HEK293 (cell line): ENCODE results near the gene SLC51A.

Experiments used
- BCL11A ChIP-seq: fragments of 450-650 bp; formaldehyde crosslinking; IDR thresholded peaks from 2 replicates; pipeline ENCODE4 v1.5.1; 2016; ENCODE audit warnings: low read depth, missing biosample characterization, missing genetic modification characterization
- GLI4 ChIP-seq: fragments of 450-650 bp; formaldehyde crosslinking; IDR thresholded peaks from 2 replicates; pipeline ENCODE4 v1.5.1; 2016; ENCODE audit warnings: missing biosample characterization, missing genetic modification characterization
- ZBTB7A ChIP-seq: fragments of 450-650 bp; formaldehyde crosslinking; IDR thresholded peaks from 2 replicates; pipeline ENCODE4 v1.5.1; 2016; ENCODE audit warnings: low read depth, missing biosample characterization, missing genetic modification characterization
- ZBTB8A ChIP-seq: fragments of 450-650 bp; formaldehyde crosslinking; IDR thresholded peaks from 2 replicates; pipeline ENCODE4 v1.5.1; 2016; ENCODE audit warnings: missing biosample characterization, missing genetic modification characterization
- ZNF184 ChIP-seq: fragments of 450-650 bp; IDR thresholded peaks from 2 replicates; pipeline ENCODE4 v1.5.1; 2018; ENCODE audit warnings: missing biosample characterization, mild to moderate bottlenecking, missing genetic modification characterization
- TF ChIP-seq, protein P1 (sequence below): fragments of 450-650 bp; formaldehyde crosslinking; IDR thresholded peaks from 2 replicates; pipeline ENCODE4 v1.5.1; 2016; ENCODE audit warnings: missing biosample characterization, missing genetic modification characterization
- TF ChIP-seq, protein P2 (sequence below): fragments of 450-650 bp; formaldehyde crosslinking; IDR thresholded peaks from 2 replicates; pipeline ENCODE4 v1.5.1; 2016; ENCODE audit warnings: missing biosample characterization, missing genetic modification characterization, low read depth
- TF ChIP-seq, protein P3 (sequence below): fragments of 450-650 bp; formaldehyde crosslinking; IDR thresholded peaks from 2 replicates; pipeline ENCODE4 v1.5.1; 2016; ENCODE audit warnings: missing biosample characterization, missing genetic modification characterization
- TF ChIP-seq, protein P4 (sequence below): IDR thresholded peaks from 2 replicates; pipeline ENCODE4 v1.6.1; 2011; ENCODE audit warnings: mild to moderate bottlenecking, low read depth, low read length, borderline replicate concordance
- TF ChIP-seq, protein P5 (sequence below): fragments of 450-650 bp; formaldehyde crosslinking; IDR thresholded peaks from 2 replicates; pipeline ENCODE4 v1.5.1; 2016; ENCODE audit warnings: missing biosample characterization, missing genetic modification characterization
- TF ChIP-seq, protein P6 (sequence below): fragments of 450-650 bp; formaldehyde crosslinking; IDR thresholded peaks from 2 replicates; pipeline ENCODE4 v1.5.1; 2016; ENCODE audit warnings: missing biosample characterization, missing genetic modification characterization
- TF ChIP-seq, protein P7 (sequence below): fragments of 450-650 bp; formaldehyde crosslinking; IDR thresholded peaks from 2 replicates; pipeline ENCODE4 v1.5.1; 2016; ENCODE audit warnings: missing biosample characterization, missing genetic modification characterization

DNA sequence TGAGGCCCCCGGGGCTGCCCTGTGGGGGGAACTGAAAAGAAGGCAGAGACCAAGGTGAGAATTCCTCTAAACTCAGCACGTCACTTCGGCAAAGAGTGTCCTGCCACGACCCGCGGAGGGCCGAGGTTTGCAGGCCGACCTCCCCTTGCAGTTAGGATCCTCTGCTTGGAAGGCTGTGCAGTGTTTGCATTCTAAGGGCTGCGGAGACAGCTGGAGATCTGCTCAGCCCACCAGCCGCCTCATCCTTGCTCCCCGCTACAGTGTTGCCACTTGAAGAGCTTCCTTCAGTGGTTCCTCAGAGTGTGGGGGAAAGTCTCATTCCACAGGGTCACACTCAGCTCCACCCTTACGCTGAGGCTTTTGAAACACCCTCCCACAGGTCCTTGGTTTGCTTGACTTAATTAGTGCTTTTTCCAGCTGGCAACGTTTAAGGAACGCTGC, 10.8 kb downstream of the SLC51A start:
- TF ChIP-seq, protein P1, sequence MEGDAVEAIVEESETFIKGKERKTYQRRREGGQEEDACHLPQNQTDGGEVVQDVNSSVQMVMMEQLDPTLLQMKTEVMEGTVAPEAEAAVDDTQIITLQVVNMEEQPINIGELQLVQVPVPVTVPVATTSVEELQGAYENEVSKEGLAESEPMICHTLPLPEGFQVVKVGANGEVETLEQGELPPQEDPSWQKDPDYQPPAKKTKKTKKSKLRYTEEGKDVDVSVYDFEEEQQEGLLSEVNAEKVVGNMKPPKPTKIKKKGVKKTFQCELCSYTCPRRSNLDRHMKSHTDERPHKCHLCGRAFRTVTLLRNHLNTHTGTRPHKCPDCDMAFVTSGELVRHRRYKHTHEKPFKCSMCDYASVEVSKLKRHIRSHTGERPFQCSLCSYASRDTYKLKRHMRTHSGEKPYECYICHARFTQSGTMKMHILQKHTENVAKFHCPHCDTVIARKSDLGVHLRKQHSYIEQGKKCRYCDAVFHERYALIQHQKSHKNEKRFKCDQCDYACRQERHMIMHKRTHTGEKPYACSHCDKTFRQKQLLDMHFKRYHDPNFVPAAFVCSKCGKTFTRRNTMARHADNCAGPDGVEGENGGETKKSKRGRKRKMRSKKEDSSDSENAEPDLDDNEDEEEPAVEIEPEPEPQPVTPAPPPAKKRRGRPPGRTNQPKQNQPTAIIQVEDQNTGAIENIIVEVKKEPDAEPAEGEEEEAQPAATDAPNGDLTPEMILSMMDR (tag by site-specific recombination), result no peak
- TF ChIP-seq, protein P2, sequence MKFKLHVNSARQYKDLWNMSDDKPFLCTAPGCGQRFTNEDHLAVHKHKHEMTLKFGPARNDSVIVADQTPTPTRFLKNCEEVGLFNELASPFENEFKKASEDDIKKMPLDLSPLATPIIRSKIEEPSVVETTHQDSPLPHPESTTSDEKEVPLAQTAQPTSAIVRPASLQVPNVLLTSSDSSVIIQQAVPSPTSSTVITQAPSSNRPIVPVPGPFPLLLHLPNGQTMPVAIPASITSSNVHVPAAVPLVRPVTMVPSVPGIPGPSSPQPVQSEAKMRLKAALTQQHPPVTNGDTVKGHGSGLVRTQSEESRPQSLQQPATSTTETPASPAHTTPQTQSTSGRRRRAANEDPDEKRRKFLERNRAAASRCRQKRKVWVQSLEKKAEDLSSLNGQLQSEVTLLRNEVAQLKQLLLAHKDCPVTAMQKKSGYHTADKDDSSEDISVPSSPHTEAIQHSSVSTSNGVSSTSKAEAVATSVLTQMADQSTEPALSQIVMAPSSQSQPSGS (tag by site-specific recombination), result no peak
- TF ChIP-seq ZNF184 (tag by site-specific recombination), result no peak
- TF ChIP-seq, protein P3, sequence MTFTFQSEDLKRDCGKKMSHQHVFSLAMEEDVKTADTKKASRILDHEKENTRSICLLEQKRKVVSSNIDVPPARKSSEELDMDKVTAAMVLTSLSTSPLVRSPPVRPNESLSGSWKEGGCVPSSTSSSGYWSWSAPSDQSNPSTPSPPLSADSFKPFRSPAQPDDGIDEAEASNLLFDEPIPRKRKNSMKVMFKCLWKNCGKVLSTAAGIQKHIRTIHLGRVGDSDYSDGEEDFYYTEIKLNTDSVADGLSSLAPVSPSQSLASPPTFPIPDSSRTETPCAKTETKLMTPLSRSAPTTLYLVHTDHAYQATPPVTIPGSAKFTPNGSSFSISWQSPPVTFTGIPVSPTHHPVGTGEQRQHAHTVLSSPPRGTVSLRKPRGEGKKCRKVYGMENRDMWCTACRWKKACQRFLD (tag by site-specific recombination), result no peak
- no peak for TF ChIP-seq GLI4
- TF ChIP-seq, protein P4, sequence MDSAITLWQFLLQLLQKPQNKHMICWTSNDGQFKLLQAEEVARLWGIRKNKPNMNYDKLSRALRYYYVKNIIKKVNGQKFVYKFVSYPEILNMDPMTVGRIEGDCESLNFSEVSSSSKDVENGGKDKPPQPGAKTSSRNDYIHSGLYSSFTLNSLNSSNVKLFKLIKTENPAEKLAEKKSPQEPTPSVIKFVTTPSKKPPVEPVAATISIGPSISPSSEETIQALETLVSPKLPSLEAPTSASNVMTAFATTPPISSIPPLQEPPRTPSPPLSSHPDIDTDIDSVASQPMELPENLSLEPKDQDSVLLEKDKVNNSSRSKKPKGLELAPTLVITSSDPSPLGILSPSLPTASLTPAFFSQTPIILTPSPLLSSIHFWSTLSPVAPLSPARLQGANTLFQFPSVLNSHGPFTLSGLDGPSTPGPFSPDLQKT, result no peak
- no peak for TF ChIP-seq BCL11A (tag by site-specific recombination)
- TF ChIP-seq, protein P5, sequence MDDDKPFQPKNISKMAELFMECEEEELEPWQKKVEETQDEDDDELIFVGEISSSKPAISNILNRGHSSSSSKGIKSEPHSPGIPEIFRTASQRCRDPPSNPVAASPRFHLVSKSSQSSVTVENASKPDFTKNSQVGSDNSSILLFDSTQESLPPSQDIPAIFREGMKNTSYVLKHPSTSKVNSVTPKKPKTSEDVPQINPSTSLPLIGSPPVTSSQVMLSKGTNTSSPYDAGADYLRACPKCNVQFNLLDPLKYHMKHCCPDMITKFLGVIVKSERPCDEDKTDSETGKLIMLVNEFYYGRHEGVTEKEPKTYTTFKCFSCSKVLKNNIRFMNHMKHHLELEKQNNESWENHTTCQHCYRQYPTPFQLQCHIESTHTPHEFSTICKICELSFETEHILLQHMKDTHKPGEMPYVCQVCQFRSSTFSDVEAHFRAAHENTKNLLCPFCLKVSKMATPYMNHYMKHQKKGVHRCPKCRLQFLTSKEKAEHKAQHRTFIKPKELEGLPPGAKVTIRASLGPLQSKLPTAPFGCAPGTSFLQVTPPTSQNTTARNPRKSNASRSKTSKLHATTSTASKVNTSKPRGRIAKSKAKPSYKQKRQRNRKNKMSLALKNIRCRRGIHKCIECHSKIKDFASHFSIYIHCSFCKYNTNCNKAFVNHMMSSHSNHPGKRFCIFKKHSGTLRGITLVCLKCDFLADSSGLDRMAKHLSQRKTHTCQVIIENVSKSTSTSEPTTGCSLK, result no peak
- TF ChIP-seq, protein P6, sequence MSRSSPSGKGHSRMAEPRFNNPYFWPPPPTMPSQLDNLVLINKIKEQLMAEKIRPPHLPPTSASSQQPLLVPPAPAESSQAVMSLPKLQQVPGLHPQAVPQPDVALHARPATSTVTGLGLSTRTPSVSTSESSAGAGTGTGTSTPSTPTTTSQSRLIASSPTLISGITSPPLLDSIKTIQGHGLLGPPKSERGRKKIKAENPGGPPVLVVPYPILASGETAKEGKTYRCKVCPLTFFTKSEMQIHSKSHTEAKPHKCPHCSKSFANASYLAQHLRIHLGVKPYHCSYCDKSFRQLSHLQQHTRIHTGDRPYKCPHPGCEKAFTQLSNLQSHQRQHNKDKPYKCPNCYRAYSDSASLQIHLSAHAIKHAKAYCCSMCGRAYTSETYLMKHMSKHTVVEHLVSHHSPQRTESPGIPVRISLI (tag by site-specific recombination), result no peak
- no peak for TF ChIP-seq ZBTB7A
- TF ChIP-seq, protein P7, sequence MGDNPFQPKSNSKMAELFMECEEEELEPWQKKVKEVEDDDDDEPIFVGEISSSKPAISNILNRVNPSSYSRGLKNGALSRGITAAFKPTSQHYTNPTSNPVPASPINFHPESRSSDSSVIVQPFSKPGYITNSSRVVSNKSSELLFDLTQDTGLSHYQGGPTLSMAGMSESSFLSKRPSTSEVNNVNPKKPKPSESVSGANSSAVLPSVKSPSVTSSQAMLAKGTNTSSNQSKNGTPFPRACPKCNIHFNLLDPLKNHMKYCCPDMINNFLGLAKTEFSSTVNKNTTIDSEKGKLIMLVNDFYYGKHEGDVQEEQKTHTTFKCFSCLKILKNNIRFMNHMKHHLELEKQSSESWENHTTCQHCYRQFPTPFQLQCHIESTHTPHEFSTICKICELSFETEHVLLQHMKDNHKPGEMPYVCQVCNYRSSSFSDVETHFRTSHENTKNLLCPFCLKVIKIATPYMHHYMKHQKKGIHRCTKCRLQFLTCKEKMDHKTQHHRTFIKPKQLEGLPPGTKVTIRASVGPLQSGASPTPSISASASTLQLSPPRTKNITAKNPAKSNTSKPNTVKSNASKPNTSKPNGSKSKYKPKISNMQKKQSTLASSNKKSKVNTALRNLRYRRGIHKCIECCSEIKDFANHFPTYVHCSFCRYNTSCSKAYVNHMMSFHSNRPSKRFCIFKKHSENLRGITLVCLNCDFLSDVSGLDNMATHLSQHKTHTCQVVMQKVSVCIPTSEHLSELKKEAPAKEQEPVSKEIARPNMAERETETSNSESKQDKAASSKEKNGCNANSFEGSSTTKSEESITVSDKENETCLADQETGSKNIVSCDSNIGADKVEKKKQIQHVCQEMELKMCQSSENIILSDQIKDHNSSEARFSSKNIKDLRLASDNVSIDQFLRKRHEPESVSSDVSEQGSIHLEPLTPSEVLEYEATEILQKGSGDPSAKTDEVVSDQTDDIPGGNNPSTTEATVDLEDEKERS (tag by site-specific recombination), result no peak
- no peak for TF ChIP-seq ZBTB8A (tag by site-specific recombination)
